ENCODE data around the gene LDHA. TPM values are rescaled to one million over a fixed set of nuclear protein-coding genes. Genes with fewer than 3 reads are reported as not detected.

The LDHA gene
- total and polyA plus RNA-seq, 2 of the 13 experiments (the other 11 are each of a cell fraction or from before 2014, with no cell fraction given), result 805 to 1,547 TPM

- TF ChIP-seq ZBTB21 (CRISPR knock-in tag; IDR thresholded peaks at IDR 0.05), result peak; percentile 22; the same call in 1 of the 2 replicates
- TF ChIP-seq NRL (CRISPR knock-in tag; IDR thresholded peaks at IDR 0.05; ENCODE audit: borderline replicate concordance), result peak; percentile 97
- no peak; the same call in 1 of the 2 replicates for TF ChIP-seq SNAPC5 (CRISPR knock-in tag; IDR thresholded peaks at IDR 0.05; ENCODE audit: borderline replicate concordance)
- TF ChIP-seq TFAP4 (IDR thresholded peaks at IDR 0.05; ENCODE audit: borderline replicate concordance, low read depth), result peak; percentile 57; the same call in 1 of the 2 replicates
- TF ChIP-seq, protein P1, sequence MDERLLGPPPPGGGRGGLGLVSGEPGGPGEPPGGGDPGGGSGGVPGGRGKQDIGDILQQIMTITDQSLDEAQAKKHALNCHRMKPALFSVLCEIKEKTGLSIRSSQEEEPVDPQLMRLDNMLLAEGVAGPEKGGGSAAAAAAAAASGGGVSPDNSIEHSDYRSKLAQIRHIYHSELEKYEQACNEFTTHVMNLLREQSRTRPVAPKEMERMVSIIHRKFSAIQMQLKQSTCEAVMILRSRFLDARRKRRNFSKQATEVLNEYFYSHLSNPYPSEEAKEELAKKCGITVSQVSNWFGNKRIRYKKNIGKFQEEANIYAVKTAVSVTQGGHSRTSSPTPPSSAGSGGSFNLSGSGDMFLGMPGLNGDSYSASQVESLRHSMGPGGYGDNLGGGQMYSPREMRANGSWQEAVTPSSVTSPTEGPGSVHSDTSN (CRISPR knock-in tag; IDR thresholded peaks at IDR 0.05), result no peak
- peak; percentile 73 for TF ChIP-seq TEAD3 (CRISPR knock-in tag; optimal IDR thresholded peaks at IDR 0.05; ENCODE audit: borderline replicate concordance)
- TF ChIP-seq, protein P2, sequence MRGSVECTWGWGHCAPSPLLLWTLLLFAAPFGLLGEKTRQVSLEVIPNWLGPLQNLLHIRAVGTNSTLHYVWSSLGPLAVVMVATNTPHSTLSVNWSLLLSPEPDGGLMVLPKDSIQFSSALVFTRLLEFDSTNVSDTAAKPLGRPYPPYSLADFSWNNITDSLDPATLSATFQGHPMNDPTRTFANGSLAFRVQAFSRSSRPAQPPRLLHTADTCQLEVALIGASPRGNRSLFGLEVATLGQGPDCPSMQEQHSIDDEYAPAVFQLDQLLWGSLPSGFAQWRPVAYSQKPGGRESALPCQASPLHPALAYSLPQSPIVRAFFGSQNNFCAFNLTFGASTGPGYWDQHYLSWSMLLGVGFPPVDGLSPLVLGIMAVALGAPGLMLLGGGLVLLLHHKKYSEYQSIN (CRISPR knock-in tag; IDR thresholded peaks at IDR 0.05; ENCODE audit: borderline replicate concordance), result peak; percentile 46
- TF ChIP-seq MATR3 (CRISPR knock-in tag; IDR thresholded peaks at IDR 0.05), result no peak
- TF ChIP-seq FOSL2 (CRISPR knock-in tag; IDR thresholded peaks at IDR 0.05), result peak; percentile 66
- peak; percentile 56; the same call in 1 of the 2 replicates for TF ChIP-seq ZMYM3 (CRISPR knock-in tag; IDR thresholded peaks at IDR 0.05)
- TF ChIP-seq SUZ12 (IDR thresholded peaks at IDR 0.05; ENCODE audit: low read depth, low read length), result no peak
- TF ChIP-seq MXD1 (CRISPR knock-in tag; IDR thresholded peaks at IDR 0.05), result peak; percentile 99
- peak; percentile 96 for TF ChIP-seq NAIF1 (CRISPR knock-in tag; IDR thresholded peaks at IDR 0.05; ENCODE audit: borderline replicate concordance)
- TF ChIP-seq GLI4 (CRISPR knock-in tag; IDR thresholded peaks at IDR 0.05; ENCODE audit: borderline replicate concordance), result peak; percentile 91
- TF ChIP-seq, protein P3, sequence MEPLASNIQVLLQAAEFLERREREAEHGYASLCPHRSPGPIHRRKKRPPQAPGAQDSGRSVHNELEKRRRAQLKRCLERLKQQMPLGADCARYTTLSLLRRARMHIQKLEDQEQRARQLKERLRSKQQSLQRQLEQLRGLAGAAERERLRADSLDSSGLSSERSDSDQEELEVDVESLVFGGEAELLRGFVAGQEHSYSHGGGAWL (CRISPR knock-in tag; IDR thresholded peaks at IDR 0.05), result peak; percentile 99
- peak; percentile 60 for TF ChIP-seq ZKSCAN5 (CRISPR knock-in tag; IDR thresholded peaks at IDR 0.05)
- TF ChIP-seq POLR2AphosphoS2 (IDR thresholded peaks at IDR 0.05; ENCODE audit: low read depth, low read length), result peak; percentile 96; the same call in 1 of the 2 replicates
- TF ChIP-seq MIXL1 (CRISPR knock-in tag; IDR thresholded peaks at IDR 0.05), result peak; percentile 72
- peak; percentile 100 for TF ChIP-seq SNAI1 (CRISPR knock-in tag; IDR thresholded peaks at IDR 0.05; ENCODE audit: borderline replicate concordance)
- TF ChIP-seq, protein P4, sequence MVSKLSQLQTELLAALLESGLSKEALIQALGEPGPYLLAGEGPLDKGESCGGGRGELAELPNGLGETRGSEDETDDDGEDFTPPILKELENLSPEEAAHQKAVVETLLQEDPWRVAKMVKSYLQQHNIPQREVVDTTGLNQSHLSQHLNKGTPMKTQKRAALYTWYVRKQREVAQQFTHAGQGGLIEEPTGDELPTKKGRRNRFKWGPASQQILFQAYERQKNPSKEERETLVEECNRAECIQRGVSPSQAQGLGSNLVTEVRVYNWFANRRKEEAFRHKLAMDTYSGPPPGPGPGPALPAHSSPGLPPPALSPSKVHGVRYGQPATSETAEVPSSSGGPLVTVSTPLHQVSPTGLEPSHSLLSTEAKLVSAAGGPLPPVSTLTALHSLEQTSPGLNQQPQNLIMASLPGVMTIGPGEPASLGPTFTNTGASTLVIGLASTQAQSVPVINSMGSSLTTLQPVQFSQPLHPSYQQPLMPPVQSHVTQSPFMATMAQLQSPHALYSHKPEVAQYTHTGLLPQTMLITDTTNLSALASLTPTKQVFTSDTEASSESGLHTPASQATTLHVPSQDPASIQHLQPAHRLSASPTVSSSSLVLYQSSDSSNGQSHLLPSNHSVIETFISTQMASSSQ (IDR thresholded peaks at IDR 0.05; ENCODE audit: low read depth), result no peak
- TF ChIP-seq, protein P4 (CRISPR knock-in tag; IDR thresholded peaks at IDR 0.05; ENCODE audit: borderline replicate concordance), result peak; percentile 83
- TF ChIP-seq TMF1 (CRISPR knock-in tag; IDR thresholded peaks at IDR 0.05; ENCODE audit: low read depth), result peak; percentile 98
Measured at GRCh38 chr11:18394275-18394927, at the start of gene LDHA (continued).
